Fibroblast of lung (primary cell): Measurements from ENCODE around the gene UBE2J2.

Experiments used
- EZH2 ChIP-seq: IDR thresholded peaks from 2 replicates; pipeline ENCODE4 v1.5.1; 2012; ENCODE audit warnings: low read length, control low read depth, mild to moderate bottlenecking; ENCODE audit errors: missing control alignments
- TF ChIP-seq, protein P1 (sequence below), 2 donors: IDR thresholded peaks in 1 of 2; conservative IDR thresholded peaks in 1 of 2; 1 replicate in 1 of 2; 2 replicates in 1 of 2; pipeline ENCODE4 v1.5.1; 2011 to 2012; ENCODE audit warnings: low read length in 2 of 2, control low read depth in 1 of 2, inconsistent platforms in 1 of 2, low read depth in 1 of 2, mild to moderate bottlenecking in 1 of 2

- TF ChIP-seq, protein P1, sequence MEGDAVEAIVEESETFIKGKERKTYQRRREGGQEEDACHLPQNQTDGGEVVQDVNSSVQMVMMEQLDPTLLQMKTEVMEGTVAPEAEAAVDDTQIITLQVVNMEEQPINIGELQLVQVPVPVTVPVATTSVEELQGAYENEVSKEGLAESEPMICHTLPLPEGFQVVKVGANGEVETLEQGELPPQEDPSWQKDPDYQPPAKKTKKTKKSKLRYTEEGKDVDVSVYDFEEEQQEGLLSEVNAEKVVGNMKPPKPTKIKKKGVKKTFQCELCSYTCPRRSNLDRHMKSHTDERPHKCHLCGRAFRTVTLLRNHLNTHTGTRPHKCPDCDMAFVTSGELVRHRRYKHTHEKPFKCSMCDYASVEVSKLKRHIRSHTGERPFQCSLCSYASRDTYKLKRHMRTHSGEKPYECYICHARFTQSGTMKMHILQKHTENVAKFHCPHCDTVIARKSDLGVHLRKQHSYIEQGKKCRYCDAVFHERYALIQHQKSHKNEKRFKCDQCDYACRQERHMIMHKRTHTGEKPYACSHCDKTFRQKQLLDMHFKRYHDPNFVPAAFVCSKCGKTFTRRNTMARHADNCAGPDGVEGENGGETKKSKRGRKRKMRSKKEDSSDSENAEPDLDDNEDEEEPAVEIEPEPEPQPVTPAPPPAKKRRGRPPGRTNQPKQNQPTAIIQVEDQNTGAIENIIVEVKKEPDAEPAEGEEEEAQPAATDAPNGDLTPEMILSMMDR (conservative IDR thresholded peaks at IDR 0.05 in 1 of 2, IDR thresholded peaks at IDR 0.05 in 1 of 2; ENCODE audit: low read depth in 1 of 2, low read length in 2 of 2), result no peak
- no peak for TF ChIP-seq EZH2
These were observed 30.1 kb upstream of the UBE2J2 start for GRCh38 chr1:1303736-1304135.
